Measurements from ENCODE around the gene FNIP2. TPM values are rescaled to one million over a fixed set of nuclear protein-coding genes. Genes with fewer than 3 reads are reported as not detected.
"Not testable (repeated sequence)": the region's sequence is repeated elsewhere in the genome, so short reads cannot be mapped to it uniquely, and the experiment has no call there.

The FNIP2 gene
- total RNA-seq, 1 donor from 2014 or later: 19.1 TPM

DNA sequence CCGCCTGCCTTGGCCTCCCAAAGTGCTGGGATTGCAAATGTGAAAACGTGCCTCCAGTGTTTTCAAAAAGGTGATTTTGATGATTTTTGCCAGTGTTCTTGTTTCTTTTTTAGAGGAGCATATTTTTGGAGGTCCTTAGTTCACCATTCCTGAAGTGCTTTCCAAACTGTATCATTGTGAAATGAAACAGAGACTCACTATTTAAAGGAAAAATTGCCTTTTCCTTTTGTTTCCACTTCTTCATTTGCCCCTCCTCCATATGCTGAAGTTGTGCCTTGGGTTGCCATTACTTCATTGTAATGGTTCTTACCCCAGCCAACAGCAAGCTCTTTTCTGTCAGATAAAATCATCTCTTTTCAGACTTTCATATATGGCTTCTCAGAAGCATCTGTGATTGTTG lies 164.4 kb downstream of the FNIP2 start:
- Mint-ChIP-seq H3K4me1 (peaks cover 10% of the 10 kb centered on the region), H3K27ac (no peak overlapping the region), H3K36me3 (ENCODE audit: low read depth) (no peaks in the 10 kb centered on the region), H3K9me3 (no peaks in the 10 kb centered on the region), H3K4me3 (no peak overlapping the region), H3K27me3 (peaks cover 5% of the 10 kb centered on the region)
- intact Hi-C loops (cut with micrococcal nuclease): no loop called here
- no peak for DNase-seq

DNA sequence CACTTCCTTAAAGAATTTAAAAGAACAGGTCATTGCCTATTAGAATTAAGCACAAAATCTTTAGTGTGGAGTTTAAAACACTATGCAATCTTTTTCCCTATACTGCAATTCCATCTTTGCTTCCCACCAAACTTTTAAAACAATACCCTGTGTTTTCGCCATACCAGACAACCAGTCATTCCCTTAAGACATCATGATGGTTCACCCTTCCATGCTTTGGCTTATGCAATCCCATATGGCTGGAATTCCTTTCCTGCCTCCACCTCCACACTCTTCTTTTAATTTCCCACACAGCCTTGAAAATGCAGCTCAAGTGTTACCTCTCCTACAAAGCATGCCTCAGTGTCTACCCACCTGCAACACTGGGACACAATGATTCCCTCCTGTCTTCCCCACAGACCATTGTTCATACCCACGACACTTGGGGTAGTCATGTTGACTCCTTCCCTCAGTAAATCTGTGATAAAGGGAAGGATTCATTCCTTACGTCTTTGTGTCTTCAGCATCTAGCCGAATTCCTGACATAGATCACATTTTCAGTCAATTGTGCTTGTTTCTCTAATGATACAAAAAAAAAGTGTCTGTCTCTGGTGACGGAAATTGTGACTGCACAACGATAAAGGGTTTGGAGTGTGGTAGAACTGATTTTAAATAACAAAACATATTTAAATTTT lies 166.3 kb downstream of the FNIP2 start:
- H3K27me3 Mint-ChIP-seq: peaks cover 10% of the 10 kb centered on the region
- H3K36me3 Mint-ChIP-seq (ENCODE audit: low read depth): no peaks in the 10 kb centered on the region
- intact Hi-C loops (cut with micrococcal nuclease): no loop called here
- peaks cover 2% of the 10 kb centered on the region for H3K4me1 Mint-ChIP-seq
- no peak overlapping the region for H3K27ac Mint-ChIP-seq
- DNase-seq: no peak
- H3K9me3 Mint-ChIP-seq: no peaks in the 10 kb centered on the region
- H3K4me3 Mint-ChIP-seq: no peak overlapping the region

DNA sequence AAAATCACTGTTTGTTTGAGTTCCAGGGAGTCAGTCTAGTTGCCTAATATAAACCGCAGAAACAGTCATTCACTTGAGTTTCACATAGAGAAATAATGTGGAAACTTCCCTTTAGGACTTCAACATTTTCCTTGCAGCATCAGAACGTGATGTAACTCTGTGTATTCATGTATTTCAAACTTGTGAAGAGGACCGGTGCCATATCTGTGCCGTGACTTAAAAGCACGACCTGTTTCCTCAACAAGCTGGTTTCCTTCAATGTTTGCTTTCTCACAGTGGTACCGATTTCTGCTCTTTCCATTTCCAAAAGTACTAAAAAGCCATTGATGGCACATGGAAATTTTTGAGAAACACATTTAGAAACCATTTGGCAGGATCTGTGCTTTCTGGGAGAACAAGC lies 167.4 kb downstream of the FNIP2 start:
- Mint-ChIP-seq H3K27me3 (peaks cover 12% of the 10 kb centered on the region), H3K9me3 (no peaks in the 10 kb centered on the region), H3K27ac (no peak overlapping the region), H3K4me3 (no peak overlapping the region), H3K36me3 (ENCODE audit: low read depth) (no peaks in the 10 kb centered on the region), H3K4me1 (no peaks in the 10 kb centered on the region)
- DNase-seq: no peak
- intact Hi-C loops (cut with micrococcal nuclease): no loop called here

DNA sequence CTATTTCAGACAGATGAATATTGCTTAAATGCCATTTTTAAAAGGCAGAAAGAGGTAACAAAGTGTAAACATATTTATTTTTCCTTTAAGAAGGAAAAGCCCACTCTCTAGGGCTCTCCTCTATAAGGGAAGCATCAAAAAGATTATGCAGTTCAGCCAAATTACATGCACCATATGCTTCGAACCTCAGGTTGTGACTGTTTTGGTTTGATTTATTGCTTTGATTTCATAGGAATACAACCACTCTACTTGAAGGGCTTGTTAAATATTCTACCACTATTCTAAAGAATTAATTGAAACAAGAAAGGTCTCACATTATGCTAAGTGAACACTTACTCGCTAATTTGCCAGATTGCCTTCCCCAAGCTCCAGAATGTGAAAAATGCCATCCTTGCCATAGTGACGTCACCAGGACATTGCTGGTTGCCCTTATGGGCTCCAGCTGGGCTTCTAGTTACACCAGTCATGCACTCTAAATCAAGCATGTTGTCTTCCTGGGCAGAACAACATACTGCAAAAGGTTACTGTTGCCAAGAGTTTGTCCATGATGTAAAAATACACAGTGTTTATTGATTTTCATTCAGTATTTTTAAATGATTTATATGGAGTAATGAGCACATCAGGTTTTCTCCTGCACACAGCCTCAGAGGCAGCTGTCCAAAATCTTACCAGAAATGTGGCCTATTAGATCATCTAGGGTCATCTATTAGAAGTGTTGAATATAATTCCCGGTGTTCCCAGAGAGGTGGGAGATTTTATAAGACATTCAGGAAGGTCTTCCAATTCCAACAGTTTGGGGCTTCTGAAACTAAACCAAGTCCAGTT lies 169.6 kb downstream of the FNIP2 start:
- H3K27ac Mint-ChIP-seq: no peak overlapping the region
- intact Hi-C loops (cut with micrococcal nuclease): no loop called here
- no peak overlapping the region for H3K4me3 Mint-ChIP-seq
- no peak for DNase-seq
- H3K36me3 Mint-ChIP-seq (ENCODE audit: low read depth): no peaks in the 10 kb centered on the region
- no peaks in the 10 kb centered on the region for H3K9me3 Mint-ChIP-seq
- peaks cover 12% of the 10 kb centered on the region for H3K27me3 Mint-ChIP-seq
- H3K4me1 Mint-ChIP-seq: no peaks in the 10 kb centered on the region

DNA sequence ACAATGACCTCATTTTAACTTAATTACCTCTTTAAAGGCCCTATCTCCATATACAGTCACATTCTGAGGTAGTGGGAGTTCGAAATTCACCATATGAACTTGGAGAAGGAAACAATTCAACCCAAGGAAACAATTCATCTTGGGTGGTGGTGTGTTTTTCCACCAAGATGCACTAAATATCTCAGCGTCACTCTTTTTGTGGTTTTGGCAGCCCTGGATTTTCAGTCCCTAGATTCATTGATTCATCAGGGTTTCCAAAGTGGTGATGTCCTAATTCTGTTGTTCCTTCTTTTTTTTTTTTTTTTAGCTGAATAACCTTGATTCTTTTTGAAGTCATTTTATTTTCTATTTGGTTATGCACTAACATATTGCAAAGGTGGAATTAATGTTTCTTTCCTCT lies 171.4 kb downstream of the FNIP2 start:
- H3K4me1 Mint-ChIP-seq: no peaks in the 10 kb centered on the region
- H3K36me3 Mint-ChIP-seq (ENCODE audit: low read depth): no peaks in the 10 kb centered on the region
- peaks cover 19% of the 10 kb centered on the region for H3K27me3 Mint-ChIP-seq
- no peak overlapping the region for H3K27ac Mint-ChIP-seq
- no peak for DNase-seq
- intact Hi-C loops (cut with micrococcal nuclease): no loop called here
- H3K4me3 Mint-ChIP-seq: no peak overlapping the region
- no peaks in the 10 kb centered on the region for H3K9me3 Mint-ChIP-seq

DNA sequence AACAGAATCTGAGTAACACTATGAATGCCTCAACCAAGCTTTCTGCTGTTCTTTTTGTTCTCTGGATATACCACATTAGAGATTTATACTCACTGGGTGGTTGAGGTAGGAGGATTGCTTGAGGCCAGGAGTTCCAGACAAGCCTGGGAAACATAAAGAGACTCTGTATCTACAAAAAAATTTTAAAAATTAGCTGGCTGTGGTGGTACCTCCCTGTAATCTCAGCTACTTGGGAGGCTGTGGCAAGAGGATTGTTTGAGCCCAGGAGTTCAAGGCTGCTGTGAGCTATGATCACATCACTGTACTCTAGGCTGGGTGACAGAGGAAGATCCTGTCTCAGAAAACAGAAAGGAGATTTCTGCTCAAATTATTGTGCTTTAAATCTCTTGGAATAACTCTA lies 172.5 kb downstream of the FNIP2 start:
- DNase-seq: no peak
- H3K27me3 Mint-ChIP-seq: peaks cover 19% of the 10 kb centered on the region
- H3K9me3 Mint-ChIP-seq: no peaks in the 10 kb centered on the region
- no peaks in the 10 kb centered on the region for H3K36me3 Mint-ChIP-seq (ENCODE audit: low read depth)
- no peaks in the 10 kb centered on the region for H3K4me1 Mint-ChIP-seq
- intact Hi-C loops (cut with micrococcal nuclease): no loop called here
- no peak overlapping the region for H3K4me3 Mint-ChIP-seq
- H3K27ac Mint-ChIP-seq: no peak overlapping the region

DNA sequence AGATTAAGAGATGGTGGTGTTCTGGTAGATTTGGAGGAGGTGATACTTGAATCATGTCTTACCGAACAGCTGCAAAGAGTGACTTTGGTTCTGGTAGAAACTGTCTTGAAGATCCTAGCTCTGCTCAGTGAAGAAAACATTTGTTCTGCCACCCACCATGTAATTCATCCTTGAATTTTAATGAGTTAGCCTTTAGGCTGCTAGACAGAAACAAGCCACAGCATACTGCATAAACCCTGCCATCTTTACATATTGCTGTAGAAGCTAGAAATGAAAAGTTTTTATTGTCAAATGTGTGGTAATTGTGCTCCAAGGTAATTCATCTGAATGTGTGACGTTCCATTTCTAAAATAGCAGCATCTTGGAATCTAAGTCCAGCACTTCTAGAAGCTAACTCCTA lies 173.1 kb downstream of the FNIP2 start:
- Mint-ChIP-seq H3K4me3 (no peak overlapping the region), H3K36me3 (ENCODE audit: low read depth) (no peaks in the 10 kb centered on the region), H3K9me3 (no peaks in the 10 kb centered on the region), H3K4me1 (no peaks in the 10 kb centered on the region), H3K27ac (no peak overlapping the region), H3K27me3 (peaks cover 20% of the 10 kb centered on the region)
- intact Hi-C loops (cut with micrococcal nuclease): no loop called here
- DNase-seq: no peak

DNA sequence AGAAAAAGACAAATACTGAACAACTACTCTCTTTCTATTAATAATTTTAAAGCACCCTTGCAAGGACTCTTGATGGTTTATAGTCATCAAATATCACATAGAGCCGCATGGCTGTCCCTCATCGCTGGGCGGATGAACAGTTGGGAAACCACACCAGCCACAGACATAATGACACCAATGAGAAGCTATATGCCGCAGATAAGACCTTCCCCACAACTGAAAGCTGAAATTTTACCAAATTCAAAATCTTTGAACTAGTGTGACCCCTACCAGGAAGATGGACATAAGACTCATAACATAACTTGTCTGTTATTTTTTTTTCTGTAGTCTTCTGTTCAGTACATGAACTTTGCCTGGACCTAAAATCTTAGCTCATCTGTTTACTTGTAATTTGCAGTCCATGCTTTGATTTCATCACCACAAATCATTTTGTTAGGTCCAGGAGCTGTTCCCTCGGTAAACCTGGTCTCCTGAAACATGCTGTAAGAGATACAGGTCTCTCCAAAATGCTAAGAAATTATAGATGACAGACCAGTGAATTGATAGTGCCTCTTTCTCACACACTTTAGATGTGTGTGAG lies 176.8 kb downstream of the FNIP2 start:
- H3K27ac Mint-ChIP-seq: no peak overlapping the region
- peaks cover 12% of the 10 kb centered on the region for H3K27me3 Mint-ChIP-seq
- H3K9me3 Mint-ChIP-seq: peaks cover 6% of the 10 kb centered on the region
- intact Hi-C loops (cut with micrococcal nuclease): no loop called here
- no peaks in the 10 kb centered on the region for H3K36me3 Mint-ChIP-seq (ENCODE audit: low read depth)
- no peaks in the 10 kb centered on the region for H3K4me1 Mint-ChIP-seq
- no peak overlapping the region for H3K4me3 Mint-ChIP-seq
- no peak for DNase-seq

DNA sequence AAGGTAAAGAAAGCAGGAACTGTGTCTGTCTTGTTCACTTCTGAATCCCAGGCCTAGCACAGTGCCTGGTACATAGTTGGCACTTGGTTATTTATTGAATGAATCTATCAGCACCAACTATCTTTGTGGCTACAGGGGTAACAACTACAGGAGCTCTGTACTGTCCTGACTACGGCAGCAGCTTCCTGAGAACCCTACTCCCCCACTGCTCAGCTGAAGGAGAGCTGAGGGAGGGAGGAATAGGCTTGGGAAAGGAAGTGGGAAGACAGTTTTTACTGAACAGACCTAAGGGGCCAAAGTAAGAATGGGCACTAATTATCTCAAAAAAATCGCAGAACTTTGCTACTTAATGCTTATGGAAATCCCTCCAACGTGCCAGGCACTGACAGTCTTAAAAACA lies 178.0 kb downstream of the FNIP2 start:
- Mint-ChIP-seq H3K4me1 (no peaks in the 10 kb centered on the region), H3K9me3 (peaks cover 14% of the 10 kb centered on the region), H3K4me3 (no peak overlapping the region), H3K27me3 (peaks cover 10% of the 10 kb centered on the region), H3K27ac (no peak overlapping the region), H3K36me3 (ENCODE audit: low read depth) (no peaks in the 10 kb centered on the region)
- no peak for DNase-seq
- intact Hi-C loops (cut with micrococcal nuclease): no loop called here

DNA sequence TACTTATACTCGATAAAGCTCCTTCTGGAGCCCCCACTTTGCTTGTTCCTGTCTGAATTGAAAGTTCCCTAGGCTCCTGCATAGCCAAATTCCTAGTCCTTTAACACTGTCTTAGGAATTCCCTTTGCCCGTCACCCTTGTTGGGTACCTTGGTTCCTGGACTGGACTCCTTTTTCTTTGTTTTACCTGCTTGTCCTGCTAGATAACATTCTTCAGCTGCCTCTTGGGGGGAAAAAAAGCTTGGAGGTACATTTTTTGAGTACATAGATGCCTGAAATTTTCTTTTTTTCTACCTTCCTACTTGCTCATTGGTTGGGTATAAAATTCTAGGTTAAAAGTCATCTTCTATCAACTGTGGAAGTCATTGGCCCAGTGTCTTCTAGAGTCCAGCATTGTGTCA lies 179.2 kb downstream of the FNIP2 start:
- intact Hi-C loops (cut with micrococcal nuclease): no loop called here
- Mint-ChIP-seq H3K27me3 (peaks cover 10% of the 10 kb centered on the region), H3K9me3 (peaks cover 23% of the 10 kb centered on the region)

DNA sequence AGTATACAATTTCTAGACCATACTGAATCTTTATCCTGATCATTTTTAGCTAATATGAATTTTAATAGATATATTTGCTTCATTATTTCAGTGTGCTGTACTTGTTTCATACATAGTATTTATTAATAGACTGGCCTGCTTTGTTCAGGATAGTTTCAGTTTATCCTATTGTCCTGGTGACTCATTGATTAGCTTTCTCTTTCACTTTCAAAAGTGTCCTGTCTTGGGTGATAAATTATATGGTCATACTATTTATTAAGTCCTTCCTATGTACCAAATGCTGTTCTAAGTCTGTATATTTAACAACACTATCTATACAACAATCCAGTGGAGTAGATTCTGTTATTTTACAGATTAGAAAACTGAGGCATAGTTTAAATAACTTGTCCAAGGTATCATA lies 180.3 kb downstream of the FNIP2 start:
- Mint-ChIP-seq H3K9me3 (peaks cover 23% of the 10 kb centered on the region), H3K36me3 (ENCODE audit: low read depth) (no peaks in the 10 kb centered on the region), H3K27ac (no peak overlapping the region), H3K27me3 (peaks cover 9% of the 10 kb centered on the region), H3K4me3 (no peak overlapping the region), H3K4me1 (no peaks in the 10 kb centered on the region)
- DNase-seq: no peak
- intact Hi-C loops (cut with micrococcal nuclease): no loop called here

More for the DNA sequence above, 179.2 kb downstream of the FNIP2 start:
- no peak overlapping the region for H3K4me3 Mint-ChIP-seq
- no peaks in the 10 kb centered on the region for H3K4me1 Mint-ChIP-seq
- H3K27ac Mint-ChIP-seq: no peak overlapping the region
- no peaks in the 10 kb centered on the region for H3K36me3 Mint-ChIP-seq (ENCODE audit: low read depth)
- no peak for DNase-seq

DNA sequence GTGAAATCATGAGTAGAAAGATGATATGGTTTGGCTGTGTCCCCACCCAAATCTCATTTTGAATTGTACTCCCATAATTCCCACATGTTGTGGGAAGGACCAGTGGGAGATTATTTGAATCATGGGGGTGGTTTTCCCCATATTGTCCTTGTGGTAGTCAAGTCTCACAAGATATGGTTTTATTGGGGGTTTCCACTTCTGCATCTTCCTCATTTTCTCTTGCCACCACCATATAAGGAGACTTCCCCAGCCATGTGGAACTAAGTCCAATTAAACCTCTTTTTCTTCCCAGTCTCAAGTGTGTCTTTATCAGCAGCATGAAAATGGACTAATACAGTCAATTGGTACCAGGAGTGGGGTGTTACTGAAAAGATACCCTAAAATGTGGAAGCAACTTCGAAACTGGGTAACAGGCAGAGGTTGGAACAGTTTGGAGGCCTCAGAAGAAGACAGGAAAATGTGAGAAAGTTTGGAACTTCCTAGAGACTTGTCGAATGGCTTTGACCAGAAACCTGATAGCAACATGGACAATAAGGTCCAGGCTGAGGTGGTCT lies 183.5 kb downstream of the FNIP2 start:
- peaks cover 23% of the 10 kb centered on the region for H3K9me3 Mint-ChIP-seq
- H3K27me3 Mint-ChIP-seq; H3K4me1 Mint-ChIP-seq; H3K36me3 Mint-ChIP-seq (ENCODE audit: low read depth); H3K4me3 Mint-ChIP-seq; DNase-seq; H3K27ac Mint-ChIP-seq; intact Hi-C loops (cut with micrococcal nuclease): not testable (repeated sequence)

DNA sequence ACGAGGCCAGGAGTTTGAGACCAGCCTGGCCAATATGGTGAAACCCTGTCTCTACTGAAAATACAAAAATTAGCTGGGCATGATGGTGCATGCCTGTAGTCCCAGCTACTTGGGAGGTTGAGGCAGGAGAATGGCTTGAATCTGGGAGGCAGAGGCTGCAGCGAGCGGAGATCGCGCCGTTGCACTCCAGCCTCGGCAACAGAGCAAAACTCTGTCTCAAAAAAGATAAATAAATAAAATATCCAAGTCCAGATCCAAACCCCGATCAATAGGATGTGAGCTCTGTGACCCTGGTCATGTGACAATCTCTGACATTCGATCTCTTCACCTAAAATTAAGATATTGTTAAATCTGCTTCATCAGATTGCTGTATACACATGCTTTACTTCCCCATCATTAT lies 187.5 kb downstream of the FNIP2 start:
- H3K27ac Mint-ChIP-seq; H3K4me3 Mint-ChIP-seq; intact Hi-C loops (cut with micrococcal nuclease); H3K36me3 Mint-ChIP-seq (ENCODE audit: low read depth); DNase-seq; H3K4me1 Mint-ChIP-seq; H3K27me3 Mint-ChIP-seq: not testable (repeated sequence)
- peaks cover 12% of the 10 kb centered on the region for H3K9me3 Mint-ChIP-seq

DNA sequence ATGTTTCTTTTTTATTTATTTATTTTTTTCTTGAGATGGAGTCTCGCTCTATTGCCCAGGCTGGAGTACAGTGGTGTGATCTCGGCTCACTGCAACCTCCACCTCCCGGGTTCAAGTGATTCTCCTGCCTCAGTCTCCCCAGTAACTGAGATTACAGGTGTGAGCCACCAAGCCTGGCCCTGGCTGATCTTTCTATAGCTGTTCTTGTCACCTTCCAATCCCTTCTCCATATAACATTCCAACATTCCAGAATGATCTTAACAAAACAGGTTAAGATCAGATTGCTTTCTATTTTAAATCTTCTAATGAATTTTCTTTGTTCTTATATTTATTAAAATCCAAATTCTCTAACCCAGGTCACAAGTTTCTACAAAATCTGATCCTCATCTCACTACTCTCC lies 188.1 kb downstream of the FNIP2 start:
- H3K27me3 Mint-ChIP-seq; H3K4me3 Mint-ChIP-seq; DNase-seq; intact Hi-C loops (cut with micrococcal nuclease); H3K4me1 Mint-ChIP-seq; H3K9me3 Mint-ChIP-seq; H3K36me3 Mint-ChIP-seq (ENCODE audit: low read depth); H3K27ac Mint-ChIP-seq: not testable (repeated sequence)
